Esophagus squamous epithelium (tissue), 5 donors: ENCODE data around the gene MRPS26. TPM values are rescaled to one million over a fixed set of nuclear protein-coding genes. Genes with fewer than 3 reads are reported as not detected.

ENCODE experiments used
- DNase-seq: peaks from one replicate; lab custom pipeline; 2025; lab: John Stamatoyannopoulos, UW
- H3K27ac ChIP-seq, 4 donors: fragments of 200-600 bp; sonication (generic); one replicate each; pipeline ENCODE4 v1.5.1; 2016 to 2019; ENCODE audit warnings: mild to moderate bottlenecking in 1 of 4
- H3K27me3 ChIP-seq, 4 donors: fragments of 200-600 bp; sonication (generic); 1 replicate in 3 of 4; 2 replicates in 1 of 4; pipeline versions ENCODE4 v1.5.1 to v1.6.0; 2017 to 2021; ENCODE audit warnings: antibody characterized with exemption in 1 of 4
- H3K36me3 ChIP-seq, 3 donors: fragments of 200-600 bp; sonication (generic); one replicate each; pipeline ENCODE4 v1.5.1; 2016 to 2019
- H3K4me1 ChIP-seq, 3 donors: fragments of 200-600 bp; sonication (generic); one replicate each; pipeline ENCODE4 v1.5.1; 2017 to 2019
- H3K4me3 ChIP-seq, 4 donors: fragments of 200-600 bp; sonication (generic); 1 replicate in 3 of 4; 2 replicates in 1 of 4; pipeline ENCODE4 v1.5.1; 2016 to 2019; ENCODE audit warnings: mild to moderate bottlenecking in 2 of 4, moderate library complexity in 1 of 4
- H3K9me3 ChIP-seq, 3 donors: fragments of 200-600 bp; sonication (generic); one replicate each; pipeline ENCODE4 v1.5.1; 2016 to 2019
- POLR2A ChIP-seq, 4 donors: fragments of 450-650 bp; IDR thresholded peaks; one replicate each; pipeline ENCODE4 v1.6.1; 2017; ENCODE audit warnings: antibody characterized with exemption in 4 of 4, mild to moderate bottlenecking in 4 of 4, moderate library complexity in 3 of 4
- WGBS, 2 donors: methylation state at CpG; one replicate each; pipeline ENCODE4 v1.1.5; 2018; 5-methylcytosine and 5-hydroxymethylcytosine counted together
- intact Hi-C: fragments of 100-400 bp; cut with DNase I; formaldehyde crosslinking; loops from one replicate; pipeline ENCODE4 v1.15.0; 2022
- total RNA-seq, 4 donors: library from RNA; depleted of rRNA; stranded (reverse); fragments of >200 nt; gene quantifications; one replicate each; pipeline ENCODE4 v1.1.0, GENCODE V29; 2016
- TF ChIP-seq, protein P1 (sequence below), 6 experiments: fragments of 450-650 bp in 4 of 6; fragments of 200-600 bp in 2 of 6; sonication (generic) in 2 of 6; IDR thresholded peaks; one replicate each; pipeline ENCODE4 v1.5.1; 2016 to 2019; ENCODE audit warnings: antibody characterized with exemption in 6 of 6, mild to moderate bottlenecking in 4 of 6, moderate library complexity in 4 of 6
- donor health status: DM: yes; HTN: yes; CAD: no.

MRPS26 gene
- total RNA-seq, 4 donors from 2014 or later: 39.5 to 60.7 (median 50.9) TPM

DNA sequence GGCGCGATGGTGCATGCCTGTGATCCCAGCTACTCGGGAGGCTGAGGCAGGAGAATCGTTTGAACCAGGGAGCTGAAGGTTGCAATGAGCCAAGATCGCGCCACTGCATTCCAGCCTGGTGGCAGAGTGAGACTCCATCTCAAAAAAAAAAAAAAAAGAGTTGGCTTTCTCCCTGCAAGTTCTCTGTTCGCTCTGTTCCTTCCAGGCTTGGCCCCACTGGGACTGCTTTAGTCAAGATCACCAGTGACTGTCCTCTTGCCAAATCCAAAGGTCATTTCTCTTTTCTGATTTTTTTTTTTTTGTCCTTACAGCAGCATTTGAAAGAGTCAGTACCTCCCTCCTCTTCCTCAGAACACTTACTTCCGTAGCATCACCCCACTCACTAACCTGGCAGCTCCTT, 13.2 kb upstream of the MRPS26 start:
- 87 to 94% methylated on average over 8 of the region's 8 CpGs for WGBS, 2 donors
- H3K9me3 ChIP-seq: no peaks in the 10 kb centered on the region
- H3K27me3 ChIP-seq: no peaks in the 10 kb centered on the region
- no peaks in the 10 kb centered on the region for H3K4me1 ChIP-seq
- no peak overlapping the region for H3K4me3 ChIP-seq
- TF ChIP-seq POLR2A (IDR thresholded peaks at IDR 0.05): no peak
- TF ChIP-seq, protein P1, sequence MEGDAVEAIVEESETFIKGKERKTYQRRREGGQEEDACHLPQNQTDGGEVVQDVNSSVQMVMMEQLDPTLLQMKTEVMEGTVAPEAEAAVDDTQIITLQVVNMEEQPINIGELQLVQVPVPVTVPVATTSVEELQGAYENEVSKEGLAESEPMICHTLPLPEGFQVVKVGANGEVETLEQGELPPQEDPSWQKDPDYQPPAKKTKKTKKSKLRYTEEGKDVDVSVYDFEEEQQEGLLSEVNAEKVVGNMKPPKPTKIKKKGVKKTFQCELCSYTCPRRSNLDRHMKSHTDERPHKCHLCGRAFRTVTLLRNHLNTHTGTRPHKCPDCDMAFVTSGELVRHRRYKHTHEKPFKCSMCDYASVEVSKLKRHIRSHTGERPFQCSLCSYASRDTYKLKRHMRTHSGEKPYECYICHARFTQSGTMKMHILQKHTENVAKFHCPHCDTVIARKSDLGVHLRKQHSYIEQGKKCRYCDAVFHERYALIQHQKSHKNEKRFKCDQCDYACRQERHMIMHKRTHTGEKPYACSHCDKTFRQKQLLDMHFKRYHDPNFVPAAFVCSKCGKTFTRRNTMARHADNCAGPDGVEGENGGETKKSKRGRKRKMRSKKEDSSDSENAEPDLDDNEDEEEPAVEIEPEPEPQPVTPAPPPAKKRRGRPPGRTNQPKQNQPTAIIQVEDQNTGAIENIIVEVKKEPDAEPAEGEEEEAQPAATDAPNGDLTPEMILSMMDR (IDR thresholded peaks at IDR 0.05): no peak
- no peak overlapping the region for H3K27ac ChIP-seq
- intact Hi-C loops: no loop called here
- peaks cover 20 to 99% (median 32%) of the 10 kb centered on the region in 3 donors for H3K36me3 ChIP-seq
- no peak for DNase-seq

DNA sequence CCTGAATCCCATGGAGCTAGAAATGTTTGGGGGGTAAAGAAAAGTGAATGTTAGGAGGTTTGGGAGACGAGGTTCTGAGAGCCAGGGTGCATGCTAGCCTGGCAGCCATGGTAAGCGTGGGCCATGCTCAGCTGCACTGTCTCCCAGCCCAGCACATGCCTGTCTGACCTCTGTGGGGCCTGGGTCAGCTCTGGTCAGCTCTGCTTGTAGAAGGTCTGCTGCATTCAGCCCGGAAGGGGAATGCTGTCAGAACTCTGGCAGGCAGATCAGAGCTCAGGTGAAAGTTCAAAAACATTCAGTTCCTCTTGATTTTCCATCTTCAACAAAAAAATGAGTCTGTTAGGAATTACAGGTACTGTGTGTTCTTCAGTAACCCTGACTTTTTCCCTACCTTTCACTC, 8.2 kb upstream of the MRPS26 start:
- no peaks in the 10 kb centered on the region for H3K27me3 ChIP-seq
- TF ChIP-seq, protein P1 (IDR thresholded peaks at IDR 0.05): no peak
- TF ChIP-seq POLR2A (IDR thresholded peaks at IDR 0.05): no peak
- peaks cover 23 to 85% (median 25%) of the 10 kb centered on the region in 3 donors for H3K36me3 ChIP-seq
- intact Hi-C loops: no loop called here
- H3K4me1 ChIP-seq: peaks cover 0 to 15% (median 6%) of the 10 kb centered on the region in 3 donors
- no peak overlapping the region for H3K4me3 ChIP-seq
- DNase-seq: no peak
- WGBS, 2 donors: 91 to 100% methylated on average over 2 to 3 of the region's 3 CpGs
- no peak overlapping the region for H3K27ac ChIP-seq
- H3K9me3 ChIP-seq: no peaks in the 10 kb centered on the region

DNA sequence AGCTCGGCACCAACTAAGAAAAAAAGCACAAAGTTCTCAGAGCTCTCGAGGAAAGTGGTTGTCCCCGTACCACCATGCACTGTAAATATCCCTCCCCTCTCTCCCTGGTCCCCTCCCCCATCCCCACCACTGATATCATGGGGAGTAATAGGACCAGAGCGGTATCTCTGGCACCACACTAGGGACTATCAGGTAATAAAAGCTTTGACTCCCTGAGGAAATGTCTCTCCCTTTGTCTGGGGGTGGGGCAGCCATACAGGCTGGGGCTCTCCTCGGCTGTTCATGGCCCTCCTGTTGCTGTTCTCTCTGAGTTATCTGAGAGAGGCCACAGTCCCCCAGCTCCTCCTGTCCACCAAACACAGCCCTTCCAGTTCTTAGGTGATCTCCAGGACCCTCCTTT, 7.4 kb upstream of the MRPS26 start:
- Histone ChIP-seq H3K4me1 (peaks cover 0 to 21% (median 6%) of the 10 kb centered on the region in 3 donors), H3K9me3 (no peaks in the 10 kb centered on the region), H3K27ac (no peak overlapping the region), H3K27me3 (no peaks in the 10 kb centered on the region), H3K36me3 (peaks cover 23 to 77% (median 25%) of the 10 kb centered on the region in 3 donors), H3K4me3 (no peak overlapping the region)
- intact Hi-C loops: no loop called here
- 83 to 91% methylated on average over 4 to 5 of the region's 5 CpGs for whole genome bisulfite sequencing, 2 donors
- TF ChIP-seq, protein P1 (IDR thresholded peaks at IDR 0.05): no peak
- no peak for TF ChIP-seq POLR2A (IDR thresholded peaks at IDR 0.05)
- DNase-seq: no peak

DNA sequence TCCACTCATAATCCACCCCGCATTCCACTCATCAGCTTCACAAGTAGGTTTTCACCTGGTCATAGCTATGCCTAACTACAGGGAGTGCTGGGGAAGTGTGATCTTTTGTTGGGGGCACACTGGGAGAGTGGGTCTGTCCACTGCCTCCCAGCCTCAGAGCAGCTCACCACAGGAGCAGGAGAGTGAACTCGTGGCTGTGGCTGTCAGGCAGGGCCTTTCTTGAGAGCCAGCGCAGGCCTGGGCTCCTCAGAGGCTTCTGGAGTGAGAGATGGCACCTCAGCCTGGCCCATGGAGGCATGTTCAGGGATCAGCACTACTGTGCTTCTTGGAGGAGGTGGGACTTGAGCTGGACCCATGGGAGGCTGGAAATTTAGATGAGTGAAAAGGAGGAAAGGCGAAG, 6.4 kb upstream of the MRPS26 start:
- peaks cover 23 to 67% (median 25%) of the 10 kb centered on the region in 3 donors for H3K36me3 ChIP-seq
- intact Hi-C loops: no loop called here
- no peak overlapping the region for H3K27ac ChIP-seq
- TF ChIP-seq POLR2A (IDR thresholded peaks at IDR 0.05): no peak
- TF ChIP-seq, protein P1 (IDR thresholded peaks at IDR 0.05): no peak
- no peak overlapping the region for H3K4me3 ChIP-seq
- H3K4me1 ChIP-seq: peaks cover 0 to 21% (median 6%) of the 10 kb centered on the region in 3 donors
- 85 to 100% methylated on average over 2 to 3 of the region's 4 CpGs for WGBS, 2 donors
- no peak for DNase-seq
- no peaks in the 10 kb centered on the region for H3K27me3 ChIP-seq
- H3K9me3 ChIP-seq: no peaks in the 10 kb centered on the region

DNA sequence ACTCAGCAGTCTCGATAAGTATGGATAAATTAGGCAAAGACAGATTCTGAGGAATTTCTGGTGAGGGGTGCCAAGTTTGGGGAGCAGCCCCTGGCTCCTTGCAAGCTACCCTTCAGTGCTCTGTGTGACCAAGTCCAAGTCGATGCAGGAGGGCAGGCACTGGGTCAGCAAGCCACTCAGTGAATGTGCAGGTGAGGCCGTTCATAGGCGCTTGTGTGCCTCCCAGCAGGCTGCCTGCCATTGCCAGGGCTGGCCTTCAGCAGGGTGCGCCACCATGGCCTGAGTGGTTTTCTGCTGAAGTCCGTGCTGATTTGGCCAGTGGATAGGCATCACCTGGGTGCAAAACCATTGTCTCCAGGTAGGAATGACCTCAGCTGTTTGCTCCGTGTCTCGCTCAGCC, 5.8 kb upstream of the MRPS26 start:
- WGBS, 2 donors: 89 to 96% methylated on average over 4 of the region's 8 CpGs
- no peak overlapping the region for H3K4me3 ChIP-seq
- TF ChIP-seq, protein P1 (IDR thresholded peaks at IDR 0.05): no peak
- TF ChIP-seq POLR2A (IDR thresholded peaks at IDR 0.05): no peak
- intact Hi-C loops: no loop called here
- DNase-seq: no peak
- H3K9me3 ChIP-seq: no peaks in the 10 kb centered on the region
- no peaks in the 10 kb centered on the region for H3K27me3 ChIP-seq
- H3K4me1 ChIP-seq: peaks cover 0 to 26% (median 6%) of the 10 kb centered on the region in 3 donors
- H3K36me3 ChIP-seq: peaks cover 23 to 60% (median 25%) of the 10 kb centered on the region in 3 donors
- no peak overlapping the region for H3K27ac ChIP-seq
